Keratinocyte (primary cell): Measurements from ENCODE around the gene CCDC158. TPM values are rescaled to one million over a fixed set of nuclear protein-coding genes. Genes with fewer than 3 reads are reported as not detected.
"Not testable (repeated sequence)": the region's sequence is repeated elsewhere in the genome, so short reads cannot be mapped to it uniquely, and the experiment has no call there.

ENCODE experiments used
- DNase-seq: peaks from one replicate; pipeline ENCODE4 v3.0.0-alpha.2; 2011; ENCODE audit warnings: low read depth, missing footprints, low spot score
- FAIRE-seq: peaks from 2 replicates; lab custom pipeline; 2011; peaks lifted over from hg19 to GRCh38; lab: Jason Lieb, UNC
- H2AFZ ChIP-seq: 2 replicates; pipeline ENCODE4 v1.6.0; 2012; ENCODE audit warnings: low read length, control low read depth, inconsistent platforms; ENCODE audit not compliant: control insufficient read depth
- H3K27ac ChIP-seq: 2 replicates; pipeline ENCODE4 v1.5.1; 2011; ENCODE audit warnings: low read length; ENCODE audit not compliant: control insufficient read depth, insufficient read depth
- H3K27me3 ChIP-seq: 3 replicates; pipeline ENCODE4 v1.6.0; 2011; ENCODE audit warnings: low read length; ENCODE audit not compliant: control insufficient read depth, insufficient read depth; ENCODE audit errors: extremely low read depth
- H3K36me3 ChIP-seq, 2 experiments: 2 replicates in 1 of 2; 3 replicates in 1 of 2; pipeline ENCODE4 v1.5.1; 2011; ENCODE audit warnings: low read length in 2 of 2, mild to moderate bottlenecking in 1 of 2; ENCODE audit not compliant: control insufficient read depth in 2 of 2, insufficient read depth in 2 of 2; ENCODE audit errors: extremely low read depth in 1 of 2
- H3K4me1 ChIP-seq: 3 replicates; pipeline ENCODE4 v1.5.1; 2011; ENCODE audit warnings: low read length; ENCODE audit not compliant: control insufficient read depth, insufficient read depth; ENCODE audit errors: extremely low read depth
- H3K4me2 ChIP-seq: 3 replicates; pipeline ENCODE4 v1.6.0; 2011; ENCODE audit warnings: low read depth, low read length; ENCODE audit not compliant: control insufficient read depth, insufficient read depth; ENCODE audit errors: extremely low read depth
- H3K4me3 ChIP-seq, 3 experiments: fragments of 200-600 bp in 1 of 3; sonication (generic) in 1 of 3; 2 replicates in 2 of 3; 3 replicates in 1 of 3; pipeline ENCODE4 v1.5.1; 2011 to 2016; ENCODE audit warnings: low read length in 3 of 3, mild to moderate bottlenecking in 3 of 3, control low read depth in 2 of 3, inconsistent platforms in 1 of 3, low read depth in 1 of 3, mixed read lengths in 1 of 3, mixed run types in 1 of 3, moderate library complexity in 1 of 3; ENCODE audit not compliant: control insufficient read depth in 2 of 3, insufficient read depth in 2 of 3; ENCODE audit errors: extremely low read depth in 1 of 3
- H3K79me2 ChIP-seq: 2 replicates; pipeline ENCODE4 v1.6.0; 2012; ENCODE audit warnings: low read length; ENCODE audit not compliant: control insufficient read depth, insufficient read depth
- H3K9ac ChIP-seq: 3 replicates; pipeline ENCODE4 v1.6.0; 2011; ENCODE audit warnings: low read length; ENCODE audit not compliant: control insufficient read depth, insufficient read depth; ENCODE audit errors: extremely low read depth
- H3K9me1 ChIP-seq: 3 replicates; pipeline ENCODE4 v1.6.0; 2011; ENCODE audit warnings: low read length; ENCODE audit not compliant: control insufficient read depth, insufficient read depth; ENCODE audit errors: extremely low read depth
- H3K9me3 ChIP-seq: 2 replicates; pipeline ENCODE4 v1.5.1; 2012; ENCODE audit warnings: low read depth, low read length; ENCODE audit not compliant: control insufficient read depth
- H4K20me1 ChIP-seq: 3 replicates; pipeline ENCODE4 v1.6.0; 2011; ENCODE audit warnings: low read length; ENCODE audit not compliant: control insufficient read depth, insufficient read depth; ENCODE audit errors: extremely low read depth
- EZH2 ChIP-seq: IDR thresholded peaks from one replicate; pipeline ENCODE4 v1.6.1; 2012; ENCODE audit warnings: inconsistent platforms, mild to moderate bottlenecking, low read length, moderate library complexity
- dilution Hi-C: fragments of 300-500 bp; cut with MboI; formaldehyde crosslinking; loops from one replicate; pipeline ENCODE4 v1.7.0; 2020; ENCODE audit warnings: low sequenced_read_pairs; ENCODE audit not compliant: extremely low pct_ligation_motif_present
- polyA plus RNA-seq, 5 experiments: library from polyadenylated mRNA; depleted of rRNA in 3 of 5; stranded (reverse) in 3 of 5; stranded (forward) in 1 of 5; unstranded in 1 of 5; fragments of >200 nt; gene quantifications; 1 replicate in 1 of 5; 2 replicates in 3 of 5; 3 replicates in 1 of 5; pipeline versions ENCODE4 v1.2.1 to v1.2.3, GENCODE V29; 2011 to 2012; ENCODE audit warnings: missing spikeins in 2 of 5, low read depth in 1 of 5, low replicate concordance in 1 of 5
- TF ChIP-seq, protein P1 (sequence below), 3 experiments: IDR thresholded peaks in 1 of 3; conservative IDR thresholded peaks in 1 of 3; optimal IDR thresholded peaks in 1 of 3; 2 replicates in 2 of 3; 3 replicates in 1 of 3; pipeline versions ENCODE3 to v1.5.1; 2011; ENCODE audit warnings: low read length in 3 of 3, mild to moderate bottlenecking in 3 of 3, moderate library complexity in 2 of 3, control low read depth in 1 of 3, inconsistent platforms in 1 of 3; ENCODE audit not compliant: insufficient read depth in 2 of 3; ENCODE audit errors: extremely low read depth in 1 of 3

CCDC158 gene
- polyA plus RNA-seq, 1 donor (not counting 4 experiments of a cell fraction or from before 2014, with no cell fraction given), result not detected

DNA sequence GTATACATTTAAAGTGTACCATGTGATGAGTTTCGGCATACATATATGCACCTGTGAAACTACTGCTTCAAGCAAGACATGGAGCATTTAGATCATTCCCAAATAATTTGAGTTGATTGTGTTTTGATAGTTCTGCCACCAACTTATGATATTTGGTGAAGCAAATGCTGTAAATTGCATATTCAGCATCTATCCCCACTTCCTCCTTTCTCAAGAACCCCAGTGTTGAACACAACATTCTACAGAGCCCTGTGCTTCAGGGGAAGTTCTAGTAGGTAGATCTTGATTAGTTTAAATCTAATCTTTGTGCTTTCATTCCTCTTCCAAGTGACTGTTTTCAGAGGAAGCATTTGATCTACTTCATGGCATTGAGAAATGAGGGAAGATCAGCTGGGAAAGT lies 8.7 kb upstream of the CCDC158 start:
- H4K20me1 ChIP-seq, result no peaks in the 10 kb centered on the region
- no peak overlapping the region for H3K27ac ChIP-seq
- H3K4me3 ChIP-seq, result no peak overlapping the region
- H2AFZ ChIP-seq, result no peak overlapping the region
- no peak overlapping the region for H3K9ac ChIP-seq
- no peaks in the 10 kb centered on the region for H3K9me1 ChIP-seq
- H3K9me3 ChIP-seq, result no peaks in the 10 kb centered on the region
- no peaks in the 10 kb centered on the region for H3K36me3 ChIP-seq
- no peaks in the 10 kb centered on the region for H3K27me3 ChIP-seq
- no peaks in the 10 kb centered on the region for H3K4me1 ChIP-seq
- no peak overlapping the region for H3K4me2 ChIP-seq
- dilution Hi-C loops, result no loop called here
- H3K79me2 ChIP-seq, result no peaks in the 10 kb centered on the region
- TF ChIP-seq, protein P1, sequence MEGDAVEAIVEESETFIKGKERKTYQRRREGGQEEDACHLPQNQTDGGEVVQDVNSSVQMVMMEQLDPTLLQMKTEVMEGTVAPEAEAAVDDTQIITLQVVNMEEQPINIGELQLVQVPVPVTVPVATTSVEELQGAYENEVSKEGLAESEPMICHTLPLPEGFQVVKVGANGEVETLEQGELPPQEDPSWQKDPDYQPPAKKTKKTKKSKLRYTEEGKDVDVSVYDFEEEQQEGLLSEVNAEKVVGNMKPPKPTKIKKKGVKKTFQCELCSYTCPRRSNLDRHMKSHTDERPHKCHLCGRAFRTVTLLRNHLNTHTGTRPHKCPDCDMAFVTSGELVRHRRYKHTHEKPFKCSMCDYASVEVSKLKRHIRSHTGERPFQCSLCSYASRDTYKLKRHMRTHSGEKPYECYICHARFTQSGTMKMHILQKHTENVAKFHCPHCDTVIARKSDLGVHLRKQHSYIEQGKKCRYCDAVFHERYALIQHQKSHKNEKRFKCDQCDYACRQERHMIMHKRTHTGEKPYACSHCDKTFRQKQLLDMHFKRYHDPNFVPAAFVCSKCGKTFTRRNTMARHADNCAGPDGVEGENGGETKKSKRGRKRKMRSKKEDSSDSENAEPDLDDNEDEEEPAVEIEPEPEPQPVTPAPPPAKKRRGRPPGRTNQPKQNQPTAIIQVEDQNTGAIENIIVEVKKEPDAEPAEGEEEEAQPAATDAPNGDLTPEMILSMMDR (optimal IDR thresholded peaks at IDR 0.05 in 1 of 3, IDR thresholded peaks at IDR 0.05 in 1 of 3, conservative IDR thresholded peaks at IDR 0.05 in 1 of 3; ENCODE audit: extremely low read depth in 1 of 3, insufficient read depth in 2 of 3, low read length in 3 of 3), result no peak
- TF ChIP-seq EZH2, result no peak
- no peak for DNase-seq
- FAIRE-seq, result no peak

DNA sequence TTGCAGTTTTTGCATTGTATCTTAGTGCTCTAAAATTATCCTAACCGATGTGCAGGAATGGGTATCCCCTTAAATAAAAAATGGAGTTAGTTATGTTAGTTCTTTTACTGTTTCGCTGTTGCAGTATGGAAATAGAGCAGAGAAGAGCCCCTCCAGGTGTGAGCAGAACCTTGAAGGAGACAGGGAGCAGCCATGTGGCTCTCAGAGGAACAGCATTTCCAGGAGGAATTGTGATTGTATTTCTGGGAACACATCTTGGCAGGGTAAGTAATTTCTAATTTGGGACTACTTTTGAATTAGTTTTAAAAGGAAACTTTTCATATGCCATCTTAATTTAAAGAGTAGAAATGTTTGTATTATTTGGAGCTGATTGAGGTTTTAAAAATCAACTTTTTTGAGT lies 5.3 kb upstream of the CCDC158 start:
- Histone ChIP-seq H3K4me2 (no peak overlapping the region), H3K36me3 (no peaks in the 10 kb centered on the region), H2AFZ (no peak overlapping the region), H3K27me3 (no peaks in the 10 kb centered on the region), H3K9ac (no peak overlapping the region), H3K4me1 (no peaks in the 10 kb centered on the region), H3K79me2 (no peaks in the 10 kb centered on the region), H3K27ac (no peak overlapping the region), H3K4me3 (no peak overlapping the region), H3K9me1 (no peaks in the 10 kb centered on the region), H3K9me3 (no peaks in the 10 kb centered on the region), H4K20me1 (no peaks in the 10 kb centered on the region)
- no peak for DNase-seq
- no peak for FAIRE-seq
- TF ChIP-seq, protein P1 (optimal IDR thresholded peaks at IDR 0.05 in 1 of 3, IDR thresholded peaks at IDR 0.05 in 1 of 3, conservative IDR thresholded peaks at IDR 0.05 in 1 of 3; ENCODE audit: extremely low read depth in 1 of 3, insufficient read depth in 2 of 3, low read length in 3 of 3), result peak; percentile 16 to 44 (median 24)
- TF ChIP-seq EZH2, result no peak
- dilution Hi-C loops, result no loop called here

DNA sequence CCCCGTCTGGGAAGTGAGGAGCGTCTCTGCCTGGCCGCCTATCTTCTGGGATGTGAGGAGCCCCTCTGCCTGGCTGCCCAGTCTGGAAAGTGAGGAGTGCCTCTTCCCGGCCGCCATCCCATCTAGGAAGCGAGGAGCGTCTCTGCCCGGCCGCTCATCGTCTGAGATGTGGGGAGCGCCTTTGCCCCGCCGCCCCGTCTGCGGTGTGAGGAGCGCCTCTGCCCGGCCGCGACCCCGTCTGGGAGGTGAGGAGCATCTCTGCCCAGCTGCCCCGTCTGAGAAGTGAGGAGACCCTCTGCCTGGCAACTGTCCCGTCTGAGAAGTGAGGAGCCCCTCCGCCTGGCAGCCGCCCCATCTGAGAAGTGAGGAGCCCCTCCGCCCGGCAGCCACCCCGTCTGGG lies 2.2 kb upstream of the CCDC158 start:
- H3K9me3 ChIP-seq, H3K9ac ChIP-seq, H4K20me1 ChIP-seq, H2AFZ ChIP-seq, H3K4me2 ChIP-seq, H3K27ac ChIP-seq, H3K79me2 ChIP-seq, dilution Hi-C loops, H3K9me1 ChIP-seq, FAIRE-seq, H3K36me3 ChIP-seq, H3K4me1 ChIP-seq, DNase-seq, H3K4me3 ChIP-seq: not testable (repeated sequence)
- peaks cover 11% of the 10 kb centered on the region for H3K27me3 ChIP-seq
